BJ (cell line): ENCODE measurements around the gene CACNB1. TPM values are rescaled to one million over a fixed set of nuclear protein-coding genes. Genes with fewer than 3 reads are reported as not detected.

Source experiments
- CTCF ChIA-PET: fragments of 350-600 bp; formaldehyde crosslinking; extraction: SDS; loops from one replicate; lab custom pipeline; 2021; ENCODE audit warnings: antibody characterized with exemption, inconsistent platforms; lab: Yijun Ruan, JAX
- POLR2A ChIA-PET: fragments of 300-600 bp; sonication (Branson Sonifier 250); formaldehyde crosslinking; extraction: SDS; loops from one replicate; lab custom pipeline; 2021; ENCODE audit warnings: antibody characterized with exemption; lab: Charles Lee
- DNase-seq: peaks from one replicate; pipeline ENCODE4 v3.0.0-alpha.2; 2011; ENCODE audit warnings: low read depth
- H3K27me3 ChIP-seq: 2 replicates; pipeline ENCODE4 v1.6.0; 2011; ENCODE audit warnings: low read length; ENCODE audit not compliant: control insufficient read depth, insufficient read depth
- H3K36me3 ChIP-seq: 2 replicates; pipeline ENCODE4 v1.5.1; 2011; ENCODE audit warnings: low read length; ENCODE audit not compliant: control insufficient read depth, insufficient read depth
- H3K4me3 ChIP-seq: 2 replicates; pipeline ENCODE4 v1.5.1; 2011; ENCODE audit warnings: low read depth, mild to moderate bottlenecking, control low read depth, low read length
- polyA plus RNA-seq: library from polyadenylated mRNA; depleted of rRNA; stranded (reverse); fragments of >200 nt; gene quantifications from 2 replicates; pipeline ENCODE4 v1.2.3, GENCODE V29; 2011
- TF ChIP-seq, protein P1 (sequence below): IDR thresholded peaks from 2 replicates; pipeline ENCODE4 v1.5.1; 2011; ENCODE audit warnings: low read depth, mild to moderate bottlenecking, control low read depth, inconsistent platforms, low read length, moderate library complexity; ENCODE audit not compliant: insufficient read depth

Gene CACNB1
- polyA plus RNA-seq, 1 experiment: 8.5 TPM

DNA sequence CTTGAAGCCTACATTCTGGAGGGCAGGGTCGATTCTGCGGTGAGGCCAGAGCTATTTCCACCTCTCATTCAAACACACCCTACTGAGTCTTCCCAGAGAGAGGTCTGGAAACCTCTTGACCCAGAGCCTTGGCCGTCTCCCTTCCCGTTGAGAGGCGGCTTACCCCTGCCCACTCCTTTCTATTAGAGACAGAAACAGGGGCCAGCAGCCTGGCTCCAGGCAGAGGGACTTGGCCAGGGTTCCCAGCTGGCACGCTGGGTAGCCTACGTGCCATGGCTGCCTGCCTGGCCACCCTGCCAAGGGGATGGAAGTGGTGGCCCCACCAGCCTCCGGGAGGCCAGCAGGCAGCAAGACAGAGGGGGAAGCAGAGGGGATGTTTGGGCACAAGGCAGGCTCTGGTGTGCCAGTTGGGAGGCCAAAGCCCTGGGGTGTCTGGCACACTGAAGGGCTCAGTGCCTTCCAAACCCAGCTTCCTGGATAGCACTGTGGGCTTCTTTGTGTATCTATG, 22.2 kb upstream of the CACNB1 start:
- TF ChIP-seq, protein P1, sequence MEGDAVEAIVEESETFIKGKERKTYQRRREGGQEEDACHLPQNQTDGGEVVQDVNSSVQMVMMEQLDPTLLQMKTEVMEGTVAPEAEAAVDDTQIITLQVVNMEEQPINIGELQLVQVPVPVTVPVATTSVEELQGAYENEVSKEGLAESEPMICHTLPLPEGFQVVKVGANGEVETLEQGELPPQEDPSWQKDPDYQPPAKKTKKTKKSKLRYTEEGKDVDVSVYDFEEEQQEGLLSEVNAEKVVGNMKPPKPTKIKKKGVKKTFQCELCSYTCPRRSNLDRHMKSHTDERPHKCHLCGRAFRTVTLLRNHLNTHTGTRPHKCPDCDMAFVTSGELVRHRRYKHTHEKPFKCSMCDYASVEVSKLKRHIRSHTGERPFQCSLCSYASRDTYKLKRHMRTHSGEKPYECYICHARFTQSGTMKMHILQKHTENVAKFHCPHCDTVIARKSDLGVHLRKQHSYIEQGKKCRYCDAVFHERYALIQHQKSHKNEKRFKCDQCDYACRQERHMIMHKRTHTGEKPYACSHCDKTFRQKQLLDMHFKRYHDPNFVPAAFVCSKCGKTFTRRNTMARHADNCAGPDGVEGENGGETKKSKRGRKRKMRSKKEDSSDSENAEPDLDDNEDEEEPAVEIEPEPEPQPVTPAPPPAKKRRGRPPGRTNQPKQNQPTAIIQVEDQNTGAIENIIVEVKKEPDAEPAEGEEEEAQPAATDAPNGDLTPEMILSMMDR: no peak
- no peak overlapping the region for H3K4me3 ChIP-seq
- ChIA-PET POLR2A (no interaction called here), CTCF (interaction anchor here (1.1 to 21.2 kb wide), 2 partner anchors 20 to 45 kb away, joined by 3 to 438 read pairs; no protein-coding TSS in a partner anchor)
- DNase-seq: no peak
- H3K27me3 ChIP-seq: peaks cover 33% of the 10 kb centered on the region
- H3K36me3 ChIP-seq: no peaks in the 10 kb centered on the region

DNA sequence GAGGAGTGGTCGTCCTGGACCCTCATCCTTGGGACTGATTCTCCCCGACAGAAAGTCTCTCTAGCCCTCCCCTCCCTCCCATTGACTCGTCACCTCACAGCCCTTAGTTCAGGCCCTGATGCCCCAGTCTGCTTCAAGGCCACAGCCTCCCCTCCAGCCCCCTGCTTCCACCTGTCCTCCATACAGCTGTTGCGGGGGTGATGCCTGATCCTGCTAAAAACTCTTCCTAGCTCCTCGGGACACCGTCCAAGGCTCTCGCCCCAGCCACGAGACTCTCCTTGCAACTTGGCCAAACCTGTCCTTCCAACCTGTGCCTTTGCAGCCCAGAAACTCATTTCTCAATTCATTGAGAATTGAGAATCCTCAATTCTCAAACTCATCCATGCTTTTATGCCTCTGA, 21.4 kb upstream of the CACNB1 start:
- CTCF ChIA-PET: interaction anchor here (1.1 to 21.2 kb wide), 3 partner anchors 12 to 45 kb away, joined by 3 to 438 read pairs (median 3); no protein-coding TSS in a partner anchor
- POLR2A ChIA-PET: no interaction called here

DNA sequence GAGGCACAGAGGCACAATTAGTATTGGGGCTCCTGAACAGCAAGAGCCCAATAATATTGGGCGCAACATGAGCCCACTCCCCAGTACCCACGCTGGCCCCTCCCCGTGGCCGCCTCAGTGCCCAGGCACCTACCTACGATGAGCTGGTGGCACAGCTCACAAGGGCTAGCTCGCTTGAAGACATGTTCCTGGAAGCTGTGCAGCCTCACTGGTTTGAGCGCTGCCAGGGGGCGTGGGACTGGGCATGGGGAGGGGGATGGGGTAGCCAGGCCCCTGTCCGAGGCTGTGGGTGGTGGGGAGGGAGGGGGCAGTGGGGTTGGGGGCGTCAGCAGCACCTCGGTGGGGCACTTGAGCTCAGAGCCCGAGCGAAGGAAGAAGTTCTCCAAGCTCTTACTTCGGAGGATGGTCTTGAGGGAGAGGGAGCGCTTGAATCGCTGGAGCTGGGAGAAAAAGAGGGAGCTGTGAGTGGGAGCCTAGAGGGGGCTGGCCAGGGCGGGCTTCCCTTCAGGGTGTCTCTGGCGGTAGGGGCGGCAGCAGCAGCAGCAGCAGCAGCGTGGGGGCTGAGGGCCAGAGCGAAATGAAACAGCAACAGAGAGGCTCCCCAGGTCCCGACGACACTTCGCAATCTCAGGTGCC, 20.4 kb upstream of the CACNB1 start:
- Histone ChIP-seq H3K27me3 (peaks cover 20% of the 10 kb centered on the region), H3K4me3 (no peak overlapping the region), H3K36me3 (no peaks in the 10 kb centered on the region)
- TF ChIP-seq, protein P1: no peak
- CTCF ChIA-PET: interaction anchor here (1.1 to 21.2 kb wide), 3 partner anchors 9 to 22 kb away, joined by 3 to 438 read pairs (median 5); no protein-coding TSS in a partner anchor
- DNase-seq: no peak
- POLR2A ChIA-PET: interaction anchor here (0.6 kb wide), 1 partner anchor 48 kb away, joined by 8 read pairs; no protein-coding TSS in a partner anchor

More for the DNA sequence above, 21.4 kb upstream of the CACNB1 start:
- no peak overlapping the region for H3K4me3 ChIP-seq
- H3K27me3 ChIP-seq: peaks cover 29% of the 10 kb centered on the region
- TF ChIP-seq, protein P1: no peak
- DNase-seq: no peak
- no peaks in the 10 kb centered on the region for H3K36me3 ChIP-seq

DNA sequence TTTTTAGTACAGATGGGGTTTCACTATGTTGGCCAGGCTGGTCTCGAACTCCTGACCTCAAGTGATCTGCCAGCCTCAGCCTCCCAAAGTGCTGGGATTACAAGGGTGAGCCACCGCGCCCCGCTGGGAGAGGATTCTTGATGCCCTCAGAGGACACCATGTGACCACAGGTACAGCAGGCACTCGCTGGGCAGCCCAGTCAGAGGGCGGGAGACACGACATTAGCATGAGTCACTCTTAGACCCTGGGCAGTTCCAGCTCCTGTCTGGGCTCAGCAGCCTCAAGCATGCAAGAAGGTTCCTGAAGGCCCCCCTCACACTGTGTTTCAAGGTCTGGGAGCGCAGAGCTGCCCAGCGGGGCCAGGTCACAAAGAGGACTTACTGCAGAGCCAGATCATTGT, 16.4 kb upstream of the CACNB1 start:
- DNase-seq: no peak
- TF ChIP-seq, protein P1: no peak
- ChIA-PET CTCF (interaction anchor here (0.6 to 21.2 kb wide), 2 partner anchors 14 to 26 kb away, joined by 4 to 438 read pairs; no protein-coding TSS in a partner anchor), POLR2A (no interaction called here)
- Histone ChIP-seq H3K4me3 (no peak overlapping the region), H3K36me3 (no peaks in the 10 kb centered on the region), H3K27me3 (peaks cover 13% of the 10 kb centered on the region)

DNA sequence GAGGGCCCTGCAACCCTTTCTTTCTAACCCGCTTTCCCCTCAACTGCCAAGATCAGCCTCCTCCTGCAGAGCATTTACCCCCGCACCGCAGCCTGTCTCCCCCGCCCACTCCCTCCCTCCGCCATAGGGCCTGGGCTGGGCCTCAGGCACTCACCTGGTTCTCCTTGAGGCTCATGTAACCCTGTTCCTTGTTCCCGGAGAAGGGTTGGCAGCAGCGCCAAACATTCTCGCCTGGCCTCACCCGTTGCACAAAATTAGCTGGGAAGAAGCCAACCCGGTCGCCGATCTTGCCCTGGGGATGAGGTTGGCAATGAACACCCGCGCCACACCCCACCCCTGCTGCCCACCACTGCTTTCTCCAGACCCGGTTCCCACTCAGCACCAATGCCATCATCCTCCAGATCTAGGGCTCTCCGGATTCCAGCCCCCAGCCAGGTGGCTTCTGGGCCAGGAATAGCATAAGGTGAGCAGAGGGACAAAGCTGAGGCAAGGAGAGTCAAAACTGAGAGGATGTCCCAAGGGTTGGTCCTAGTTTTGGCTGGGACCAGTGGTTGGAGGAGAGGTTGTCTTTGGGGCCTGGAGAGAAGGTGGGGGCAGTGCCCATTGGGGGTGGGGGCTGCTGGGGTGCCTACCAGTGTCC, 15.5 kb upstream of the CACNB1 start:
- TF ChIP-seq, protein P1: no peak
- Histone ChIP-seq H3K4me3 (no peak overlapping the region), H3K27me3 (peaks cover 9% of the 10 kb centered on the region), H3K36me3 (no peaks in the 10 kb centered on the region)
- ChIA-PET POLR2A (interaction anchor here (0.6 kb wide), 1 partner anchor 9 kb away, joined by 23 read pairs; no protein-coding TSS in a partner anchor), CTCF (interaction anchor here (1.8 to 21.2 kb wide), 2 partner anchors 9 to 26 kb away, joined by 5 to 438 read pairs; no protein-coding TSS in a partner anchor)
- DNase-seq: no peak
